Activated T-cell treated with anti-CD3 and anti-CD28 coated beads, Interleukin-2, amount 50 U/mL, for 1 hour (primary cell): ENCODE results near the gene HSPB7.
A peak's percentile ranks its signal among the peaks of the same experiment; 100 is the strongest.
"Not testable (repeated sequence)": the region's sequence is repeated elsewhere in the genome, so short reads cannot be mapped to it uniquely, and the experiment has no call there.

Source experiments
- DNase-seq: peaks from one replicate; pipeline ENCODE4 v3.0.0-alpha.2; 2020

Gene HSPB7

GRCh38 chr1:16005597-16005996 lies 12.2 kb downstream of the HSPB7 start:
- DNase-seq: no peak

DNA sequence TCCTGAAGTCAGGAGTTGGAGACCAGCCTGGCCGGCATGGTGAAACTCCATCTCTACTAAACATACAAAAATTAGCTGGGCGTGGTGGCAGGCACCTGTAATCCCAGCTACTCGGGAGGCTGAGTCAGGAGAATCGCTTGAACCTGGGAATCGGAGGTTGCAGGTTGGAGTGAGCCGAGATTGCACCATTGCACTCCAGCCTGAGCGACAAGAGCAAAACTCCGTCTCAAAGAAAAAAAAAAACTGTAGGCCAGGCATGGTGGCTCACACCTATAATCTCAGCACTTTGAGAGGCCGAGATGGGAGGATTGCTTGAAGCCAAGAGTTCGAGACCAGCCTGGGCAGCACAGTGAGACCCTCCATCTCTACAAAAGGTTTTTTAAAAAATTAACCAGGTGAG lies 16.6 kb downstream of the HSPB7 start:
- not testable (repeated sequence) for DNase-seq

DNA sequence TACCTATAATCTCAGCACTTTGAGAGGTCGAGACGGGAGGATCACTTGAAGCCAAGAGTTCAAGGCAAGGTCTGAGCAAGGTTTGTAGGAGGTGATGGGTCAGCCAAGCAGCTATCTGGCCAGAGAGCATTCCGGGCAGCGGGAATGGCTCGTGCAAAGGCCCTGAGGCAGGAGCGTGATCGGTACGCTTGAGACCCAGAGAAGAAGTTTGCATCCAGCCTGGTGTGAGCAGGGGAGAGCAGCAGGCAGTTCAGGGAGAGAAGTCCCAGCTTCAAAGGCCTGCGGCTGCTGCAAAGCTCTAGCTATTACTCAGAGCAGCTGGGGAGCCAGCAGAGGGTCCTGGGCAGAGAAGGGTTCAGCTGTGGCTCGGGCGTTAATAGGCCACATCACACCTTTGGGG lies 18.9 kb downstream of the HSPB7 start:
- DNase-seq: no peak

- DNase-seq: no peak
Observed at GRCh38 chr1:15997637-15998280, 20.1 kb downstream of the HSPB7 start.

DNA sequence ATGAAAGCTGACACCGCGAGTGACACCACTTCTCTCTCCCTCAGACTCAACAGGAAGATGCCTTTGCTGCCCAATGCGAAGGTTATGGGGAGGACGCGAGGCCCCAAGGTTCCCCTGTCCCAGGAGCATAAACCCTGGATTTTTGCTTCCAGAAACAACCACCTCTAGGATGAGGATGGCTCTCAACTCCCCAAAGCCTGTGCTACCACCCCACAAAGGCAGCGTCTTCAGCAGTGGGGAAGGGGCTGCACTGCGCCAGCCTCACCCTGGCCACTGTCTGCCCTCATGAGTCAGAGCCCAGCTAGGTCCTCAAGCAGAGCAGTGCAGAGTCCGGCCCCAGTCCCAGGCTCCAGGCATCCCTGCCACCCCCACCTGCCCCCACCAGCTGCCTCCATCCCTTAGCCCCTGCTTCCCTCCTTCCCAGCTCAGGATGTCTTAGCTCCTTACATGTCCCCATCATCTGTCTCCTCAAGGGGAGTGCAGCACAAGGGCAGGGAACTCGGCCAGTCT lies 20.7 kb downstream of the HSPB7 start:
- DNase-seq: no peak

DNA sequence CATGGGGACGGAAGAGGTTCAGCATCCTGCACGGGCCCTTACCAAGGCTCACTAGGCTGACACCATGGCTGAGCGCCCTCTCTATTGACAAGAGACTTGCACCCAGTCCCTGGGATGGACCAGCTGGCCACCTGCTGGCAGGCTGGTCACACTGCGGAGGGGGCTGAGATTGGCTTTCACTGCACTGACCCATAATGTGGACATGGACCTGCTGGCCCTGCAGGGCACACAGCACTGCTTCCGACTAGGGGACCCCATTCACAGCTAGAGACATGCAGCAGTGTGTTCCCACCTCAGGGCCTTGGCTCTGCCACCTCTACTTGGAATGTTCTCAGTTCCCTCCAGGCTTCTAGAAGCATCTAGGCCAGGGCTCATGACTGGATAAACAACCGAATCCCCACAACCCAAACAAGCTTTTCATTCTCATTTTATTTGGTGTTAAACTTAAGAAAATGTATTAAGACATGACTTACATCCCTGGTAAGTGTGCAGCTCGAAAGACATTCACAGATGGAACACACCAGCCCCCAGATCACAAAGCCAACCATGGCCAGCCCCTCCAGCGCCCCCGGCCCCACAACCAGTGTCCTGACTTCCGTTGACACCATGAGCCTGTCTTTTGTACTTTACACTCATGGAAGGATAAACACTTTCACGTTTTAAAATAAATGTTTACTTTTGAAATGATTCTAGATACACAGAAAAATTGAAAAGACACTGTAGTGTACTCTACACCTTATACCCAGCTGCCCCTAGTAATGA lies 23.1 kb downstream of the HSPB7 start:
- peak; percentile 53 for DNase-seq

GRCh38 chr1:15994081-15994480 lies 23.8 kb downstream of the HSPB7 start:
- no peak for DNase-seq

GRCh38 chr1:15993666-15994065 lies 24.2 kb downstream of the HSPB7 start:
- DNase-seq: no peak

DNA sequence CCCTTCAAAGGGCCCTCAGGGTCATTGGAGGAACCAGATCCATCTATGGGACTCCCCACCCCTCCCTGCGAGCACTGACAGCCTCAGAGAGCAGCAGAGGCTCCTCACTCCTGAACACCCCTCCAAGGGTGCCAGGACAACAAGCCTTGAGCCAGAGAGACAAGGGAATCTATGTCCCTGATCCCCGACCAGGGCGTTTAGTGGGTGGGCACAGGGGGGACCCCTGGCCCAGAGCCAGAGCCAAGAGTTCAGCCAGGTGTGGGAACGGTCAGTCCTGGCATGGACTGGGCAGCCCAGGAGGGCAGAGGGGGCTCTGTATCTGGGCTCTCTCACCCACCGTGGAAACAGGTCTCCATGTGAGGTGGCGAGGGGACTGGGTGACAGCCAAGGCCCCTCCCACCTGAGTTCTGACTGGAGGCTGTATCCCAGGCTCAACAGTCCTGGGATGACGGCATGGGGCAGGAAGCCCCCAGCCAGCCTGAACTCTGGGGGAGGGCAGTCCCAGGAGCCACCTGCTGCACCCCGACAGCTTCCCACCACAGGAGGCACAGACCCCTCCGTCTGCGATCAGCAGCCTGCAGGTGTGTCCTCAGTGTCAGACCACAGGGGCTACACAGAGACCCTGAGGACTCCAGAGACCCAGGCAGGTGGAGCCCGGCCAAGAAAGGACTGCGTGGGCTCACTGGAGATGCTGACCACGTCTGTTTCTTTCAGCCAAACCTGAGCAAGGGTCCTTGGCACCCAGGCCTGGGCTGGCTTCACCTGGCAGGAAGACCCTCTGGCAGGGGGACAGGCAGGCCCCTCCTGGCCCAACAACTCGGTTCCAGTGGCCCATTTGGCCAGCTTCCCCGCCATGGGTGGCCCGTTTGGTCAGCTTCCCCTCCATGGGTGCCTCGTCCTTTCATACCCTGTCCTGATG lies 25.0 kb downstream of the HSPB7 start:
- DNase-seq: no peak

DNA sequence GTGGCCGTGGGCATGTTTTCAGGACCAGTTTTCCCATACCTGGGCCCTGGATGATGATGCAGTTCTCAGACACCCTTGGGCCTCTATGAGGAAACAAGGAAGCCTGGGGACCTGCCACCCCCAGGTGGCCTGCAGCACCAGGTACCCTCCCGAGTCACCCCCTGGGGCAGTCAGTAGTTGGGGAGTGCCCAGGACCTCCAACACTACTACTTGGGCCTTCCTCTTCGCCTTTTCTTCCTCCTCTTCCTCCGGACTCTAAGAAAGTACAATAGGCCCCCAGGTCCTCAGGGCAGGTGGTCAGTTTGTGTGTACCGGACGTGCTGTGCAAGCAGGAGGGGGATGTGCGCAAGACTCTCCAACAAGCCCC lies 25.7 kb downstream of the HSPB7 start:
- no peak for DNase-seq

- no peak for DNase-seq
Observed at GRCh38 chr1:15991427-15992186, 26.2 kb downstream of the HSPB7 start.

- DNase-seq: no peak
Observed at GRCh38 chr1:15989776-15990175, 28.1 kb downstream of the HSPB7 start.

DNA sequence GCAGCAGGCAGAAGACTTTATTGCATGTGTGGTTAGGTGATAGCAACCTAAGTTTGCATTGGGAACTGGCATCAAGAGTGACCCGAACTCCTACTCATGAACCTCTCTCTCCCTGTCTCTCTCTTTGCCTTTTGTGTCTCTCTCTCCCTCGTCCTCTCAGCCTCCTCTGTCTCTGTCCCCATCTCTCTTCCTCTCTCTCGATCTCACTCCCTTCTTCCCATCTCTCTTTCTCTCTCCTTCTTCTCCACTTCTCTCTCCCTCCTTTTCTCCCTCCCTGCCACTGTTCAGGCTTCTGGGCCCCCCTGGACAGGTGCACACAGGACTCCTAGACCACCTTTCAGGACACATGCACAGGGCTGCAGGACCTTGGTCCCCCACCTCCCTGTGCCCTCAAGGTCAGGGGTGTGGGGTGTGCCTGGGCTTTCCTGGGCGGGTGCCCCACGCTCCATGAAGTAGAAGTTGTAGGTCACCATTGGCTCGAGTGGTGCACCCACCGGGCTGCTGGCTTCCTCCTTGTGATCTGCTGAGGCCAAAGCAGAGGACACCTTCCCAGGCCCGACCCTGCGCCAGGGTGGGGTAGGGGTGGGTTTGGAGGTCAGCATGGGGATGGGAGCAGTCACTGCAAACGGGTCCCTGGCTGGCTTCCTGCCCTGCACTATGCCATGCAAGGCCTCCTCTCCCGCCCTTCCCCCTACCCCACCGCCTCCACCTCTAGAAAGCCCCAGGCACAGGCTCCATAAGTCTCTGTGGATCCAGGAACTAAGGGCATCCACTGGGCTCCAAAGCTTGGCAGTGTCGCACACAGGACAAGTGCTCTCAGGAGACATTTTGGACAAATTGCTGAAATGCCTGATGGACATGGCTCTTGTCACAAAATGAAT lies 28.7 kb downstream of the HSPB7 start:
- no peak for DNase-seq

DNA sequence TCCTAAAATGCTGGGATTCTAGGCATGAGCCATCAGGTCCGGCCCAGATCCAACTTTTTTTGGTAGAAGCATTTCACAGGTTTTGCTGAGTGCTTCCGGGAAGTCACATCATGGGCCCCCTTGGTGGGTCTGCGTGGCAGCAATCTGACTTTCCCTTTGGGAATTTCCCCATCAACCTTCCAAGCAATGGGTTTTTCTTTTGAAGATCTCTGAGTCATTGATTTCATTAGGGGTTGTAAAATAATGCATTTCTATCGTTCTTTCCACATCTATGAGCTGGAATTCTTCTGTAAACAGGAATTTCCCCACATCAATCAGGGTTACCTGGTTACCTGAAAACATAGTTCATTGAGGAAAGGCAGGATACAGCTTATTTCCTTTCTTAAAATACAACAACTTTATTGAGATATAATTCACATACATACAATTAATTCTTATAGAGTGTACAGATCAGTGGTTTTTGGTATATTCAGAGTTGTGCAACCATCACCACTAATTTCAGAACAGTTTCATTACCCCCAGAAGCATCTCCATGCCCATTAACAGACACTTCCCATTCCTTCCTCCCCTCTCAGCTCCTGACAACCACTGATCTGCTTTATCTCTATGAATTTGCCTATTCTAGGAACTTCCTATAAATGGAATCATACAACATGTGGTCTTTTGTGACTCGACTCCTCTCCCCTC lies 32.1 kb downstream of the HSPB7 start:
- DNase-seq: no peak

DNA sequence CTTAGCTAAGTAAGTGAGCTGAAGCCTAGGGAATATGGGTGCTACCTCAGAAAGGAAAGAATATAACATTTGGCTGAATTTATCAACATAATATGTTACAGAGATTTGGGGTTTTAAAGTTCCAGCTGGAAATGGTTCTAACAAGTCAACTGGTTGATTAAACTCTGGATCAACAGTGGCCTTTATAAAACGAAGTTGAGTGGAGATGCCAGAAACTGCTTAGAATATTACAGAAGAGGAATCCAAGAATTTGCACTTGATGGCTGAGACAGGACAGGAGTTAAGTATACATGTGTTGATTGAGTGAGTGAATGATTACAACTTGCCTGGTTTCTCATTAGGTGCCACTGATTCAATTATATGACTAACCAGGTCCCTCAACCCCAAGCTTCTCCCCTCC lies 34.6 kb downstream of the HSPB7 start:
- DNase-seq: no peak

- no peak for DNase-seq
Observed at GRCh38 chr1:15981679-15982078, 36.2 kb downstream of the HSPB7 start.

DNA sequence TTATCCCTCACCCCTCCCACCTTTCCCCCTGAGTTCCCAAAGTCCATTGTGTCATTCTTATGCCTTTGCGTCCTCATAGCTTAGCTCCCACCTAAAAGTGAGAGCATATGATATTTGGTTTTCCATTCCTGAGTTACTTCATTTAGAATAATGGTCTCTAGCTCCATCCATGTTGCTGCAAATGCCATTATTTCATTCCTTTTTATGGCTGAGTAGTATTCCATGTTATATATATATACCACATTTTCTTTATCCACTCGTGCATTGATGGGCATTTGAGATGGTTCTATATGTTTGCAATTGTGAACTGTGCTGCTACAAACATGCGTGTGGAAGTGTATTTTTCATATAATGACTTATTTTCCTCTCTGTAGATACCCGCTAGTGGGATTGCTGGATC lies 39.9 kb downstream of the HSPB7 start:
- not testable (repeated sequence) for DNase-seq

DNA sequence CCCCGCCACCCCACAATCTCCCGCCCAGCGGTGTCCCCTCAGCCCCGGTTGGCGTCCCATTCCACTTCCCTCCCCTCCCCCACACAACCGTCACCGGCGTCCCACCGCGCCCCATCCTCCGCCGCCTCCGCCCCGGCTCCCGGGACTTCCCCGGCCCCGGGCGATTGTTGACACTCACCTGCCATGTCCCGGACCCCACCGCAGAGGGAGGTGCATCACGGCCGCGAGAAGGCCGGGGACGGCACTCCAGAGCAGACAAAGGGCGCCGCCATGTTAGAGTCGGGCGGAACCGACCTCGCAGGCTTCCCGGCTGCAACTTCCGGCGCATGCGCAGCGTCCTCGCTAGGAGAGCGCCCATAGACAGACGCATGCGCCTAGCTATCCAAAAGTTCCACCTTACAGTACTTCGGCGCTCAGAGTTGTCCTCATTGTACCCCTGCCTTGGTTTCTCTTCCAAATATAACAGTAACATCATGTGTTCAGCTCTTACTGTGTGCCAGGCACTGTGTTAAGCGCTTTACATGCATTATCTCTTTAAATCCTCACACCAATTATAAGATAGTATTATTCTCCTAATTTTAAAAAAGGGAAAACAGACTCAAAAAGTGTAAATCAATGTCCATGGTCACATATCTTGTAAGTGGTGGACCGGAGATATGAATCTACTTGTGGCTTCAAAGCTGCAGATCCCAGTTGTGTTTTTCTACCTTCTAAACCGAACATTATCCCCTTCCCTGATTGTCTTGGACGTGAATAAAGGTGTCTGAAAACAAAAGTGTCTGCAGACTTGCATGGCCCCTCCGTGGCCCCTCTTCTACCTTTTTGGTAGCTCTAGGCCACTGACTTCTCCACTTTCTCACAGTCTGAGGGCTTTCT lies 41.8 kb downstream of the HSPB7 start, which contains the start of gene ZBTB17:
Gene ZBTB17 (minus strand): TSS at position 297 of the 876 bp plus-strand sequence. CDS start 27,606 bp downstream, outside the sequence.
- peak; percentile 97 for DNase-seq

DNA sequence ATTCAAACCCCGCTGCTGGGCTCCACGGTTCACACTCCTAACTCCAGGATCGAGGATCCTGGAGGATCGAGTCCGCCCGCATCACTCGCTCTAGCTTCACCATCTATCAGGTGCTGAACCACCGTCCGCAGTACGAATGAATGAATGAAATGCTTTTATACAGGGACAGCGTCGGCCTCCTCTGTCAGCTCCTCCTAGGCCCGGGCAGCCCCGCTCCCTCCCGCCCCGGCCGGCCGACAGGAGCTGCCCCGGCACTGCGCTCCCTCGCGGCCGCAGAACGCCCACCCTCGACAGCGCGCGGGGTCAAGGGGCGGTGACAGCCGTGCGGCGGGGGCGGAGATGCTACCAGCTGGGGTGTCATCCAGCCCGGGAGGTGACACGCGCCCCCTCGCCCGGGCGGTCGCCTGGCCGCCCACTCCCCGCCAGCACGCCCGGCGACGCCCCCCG lies 42.5 kb downstream of the HSPB7 start:
- no peak for DNase-seq

DNA sequence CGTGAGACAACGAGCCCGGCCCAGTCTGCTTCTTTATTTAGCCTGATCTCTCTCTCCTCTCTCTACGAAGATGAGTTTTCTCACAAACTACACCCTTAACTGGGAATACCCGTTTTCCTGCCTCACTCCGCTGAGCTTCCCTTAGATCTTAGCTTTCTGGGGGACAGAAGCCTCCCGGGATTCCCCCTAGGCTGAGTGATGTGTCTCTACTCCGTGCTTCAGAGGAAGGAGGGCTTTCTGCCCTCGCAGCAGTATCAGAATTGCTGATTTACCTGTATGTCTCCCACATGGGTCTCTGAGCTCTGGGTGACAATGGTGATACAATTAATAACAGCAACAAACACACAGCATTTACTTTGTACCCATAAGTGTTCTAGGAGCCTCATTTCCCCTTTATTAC lies 43.0 kb downstream of the HSPB7 start:
- DNase-seq: no peak
